HEK293 (cell line): ENCODE results near the gene NOL4L.
A peak's percentile ranks its signal among the peaks of the same experiment; 100 is the strongest.

Experiments used
- BCL11A ChIP-seq: fragments of 450-650 bp; formaldehyde crosslinking; IDR thresholded peaks from 2 replicates; pipeline ENCODE4 v1.5.1; 2016; ENCODE audit warnings: low read depth, missing biosample characterization, missing genetic modification characterization
- GLIS1 ChIP-seq: fragments of 450-650 bp; formaldehyde crosslinking; IDR thresholded peaks from 2 replicates; pipeline ENCODE4 v1.5.1; 2016; ENCODE audit warnings: missing biosample characterization, missing genetic modification characterization
- KLF8 ChIP-seq: fragments of 450-650 bp; formaldehyde crosslinking; IDR thresholded peaks from 2 replicates; pipeline ENCODE4 v1.5.1; 2016; ENCODE audit warnings: missing biosample characterization, missing genetic modification characterization
- PATZ1 ChIP-seq: fragments of 450-650 bp; formaldehyde crosslinking; IDR thresholded peaks from 2 replicates; pipeline ENCODE4 v1.5.1; 2016; ENCODE audit warnings: missing biosample characterization, missing genetic modification characterization
- TSHZ1 ChIP-seq: fragments of 450-650 bp; formaldehyde crosslinking; IDR thresholded peaks from 2 replicates; pipeline ENCODE4 v1.5.1; 2016; ENCODE audit warnings: missing biosample characterization, missing genetic modification characterization, borderline replicate concordance
- ZBTB44 ChIP-seq: fragments of 450-650 bp; IDR thresholded peaks from 2 replicates; pipeline ENCODE4 v1.5.1; 2018; ENCODE audit warnings: missing biosample characterization, mild to moderate bottlenecking, missing genetic modification characterization
- ZFP41 ChIP-seq: fragments of 450-650 bp; formaldehyde crosslinking; IDR thresholded peaks from 2 replicates; pipeline ENCODE4 v1.5.1; 2016; ENCODE audit warnings: missing biosample characterization, missing genetic modification characterization, borderline replicate concordance
- ZIC2 ChIP-seq: fragments of 450-650 bp; formaldehyde crosslinking; IDR thresholded peaks from 2 replicates; pipeline ENCODE4 v1.5.1; 2016; ENCODE audit warnings: missing biosample characterization, missing genetic modification characterization
- ZNF157 ChIP-seq: fragments of 450-650 bp; formaldehyde crosslinking; IDR thresholded peaks from 2 replicates; pipeline ENCODE4 v1.5.1; 2016; ENCODE audit warnings: missing biosample characterization, missing genetic modification characterization
- ZNF184 ChIP-seq: fragments of 450-650 bp; IDR thresholded peaks from 2 replicates; pipeline ENCODE4 v1.5.1; 2018; ENCODE audit warnings: missing biosample characterization, mild to moderate bottlenecking, missing genetic modification characterization
- ZNF19 ChIP-seq: fragments of 450-650 bp; formaldehyde crosslinking; IDR thresholded peaks from 2 replicates; pipeline ENCODE4; 2016; ENCODE audit warnings: missing biosample characterization, missing genetic modification characterization, low read depth
- ZNF248 ChIP-seq: fragments of 450-650 bp; formaldehyde crosslinking; IDR thresholded peaks from 2 replicates; pipeline ENCODE4 v1.5.1; 2017; ENCODE audit warnings: missing biosample characterization, missing genetic modification characterization
- ZNF311 ChIP-seq: fragments of 450-650 bp; formaldehyde crosslinking; IDR thresholded peaks from 2 replicates; pipeline ENCODE4 v1.5.1; 2017; ENCODE audit warnings: missing biosample characterization, missing genetic modification characterization, borderline replicate concordance
- ZNF48 ChIP-seq: fragments of 450-650 bp; formaldehyde crosslinking; IDR thresholded peaks from 2 replicates; pipeline ENCODE4 v1.5.1; 2016; ENCODE audit warnings: missing biosample characterization, missing genetic modification characterization
- ZNF544 ChIP-seq: fragments of 450-650 bp; formaldehyde crosslinking; IDR thresholded peaks from 2 replicates; pipeline ENCODE4 v1.5.0; 2017; ENCODE audit warnings: missing biosample characterization, missing genetic modification characterization
- ZNF560 ChIP-seq: fragments of 450-650 bp; formaldehyde crosslinking; IDR thresholded peaks from 2 replicates; pipeline ENCODE4 v1.5.1; 2017; ENCODE audit warnings: missing biosample characterization, missing genetic modification characterization, borderline replicate concordance
- ZNF585B ChIP-seq: fragments of 450-650 bp; formaldehyde crosslinking; IDR thresholded peaks from 2 replicates; pipeline ENCODE4 v1.5.1; 2016; ENCODE audit warnings: missing biosample characterization, missing genetic modification characterization
- ZNF645 ChIP-seq: fragments of 450-650 bp; formaldehyde crosslinking; IDR thresholded peaks from 2 replicates; pipeline ENCODE4; 2016; ENCODE audit warnings: missing biosample characterization, missing genetic modification characterization
- ZNF701 ChIP-seq: fragments of 450-650 bp; formaldehyde crosslinking; IDR thresholded peaks from 2 replicates; pipeline ENCODE4 v1.5.1; 2016; ENCODE audit warnings: missing biosample characterization, missing genetic modification characterization
- ZNF768 ChIP-seq: fragments of 450-650 bp; formaldehyde crosslinking; IDR thresholded peaks from 2 replicates; pipeline ENCODE4 v1.5.1; 2018; ENCODE audit warnings: missing biosample characterization, mild to moderate bottlenecking, missing genetic modification characterization

The NOL4L gene

GRCh38 chr20:32567384-32568178 is 17.6 kb downstream of the NOL4L start (continued):
- TF ChIP-seq GLIS1 (tag by site-specific recombination): no peak
- TF ChIP-seq ZNF248: no peak
- peak; percentile 66 for TF ChIP-seq ZIC2 (tag by site-specific recombination)
- no peak for TF ChIP-seq ZNF544 (tag by site-specific recombination)
- TF ChIP-seq BCL11A (tag by site-specific recombination): no peak
- TF ChIP-seq ZNF645 (tag by site-specific recombination): no peak
- TF ChIP-seq ZNF184 (tag by site-specific recombination): no peak
- no peak for TF ChIP-seq TSHZ1 (tag by site-specific recombination)
- TF ChIP-seq PATZ1 (tag by site-specific recombination): no peak
- TF ChIP-seq ZBTB44: no peak
- TF ChIP-seq ZNF560 (tag by site-specific recombination): no peak
- no peak for TF ChIP-seq ZFP41 (tag by site-specific recombination)
- TF ChIP-seq ZNF311 (tag by site-specific recombination): no peak
- no peak for TF ChIP-seq ZNF19 (tag by site-specific recombination)
- TF ChIP-seq ZNF701 (tag by site-specific recombination): no peak
- TF ChIP-seq ZNF157: no peak
- no peak for TF ChIP-seq KLF8 (tag by site-specific recombination)
- no peak for TF ChIP-seq ZNF48 (tag by site-specific recombination)
- TF ChIP-seq ZNF768 (tag by site-specific recombination): no peak
- TF ChIP-seq ZNF585B: no peak
